Upper lobe of right lung (tissue), 1 donor: Measurements from ENCODE around the gene NOS1. TPM values are rescaled to one million over a fixed set of nuclear protein-coding genes. Genes with fewer than 3 reads are reported as not detected.

Experiments used
- ATAC-seq: fragments of 200-7000 bp; cut with Tn5 transposase; one replicate; pipeline ENCODE4 v1.9.1; 2020; ENCODE audit warnings: mild to moderate bottlenecking, moderate library complexity
- DNase-seq: peaks from one replicate; pipeline ENCODE4 v3.0.0-alpha.2; 2020
- H3K27ac ChIP-seq: fragments of 200-600 bp; one replicate; pipeline ENCODE4 v1.8.0; 2022
- H3K27me3 ChIP-seq: fragments of 200-600 bp; one replicate; pipeline ENCODE4 v1.8.0; 2022; ENCODE audit warnings: mild to moderate bottlenecking
- H3K36me3 ChIP-seq: fragments of 200-600 bp; one replicate; pipeline ENCODE4 v1.8.0; 2022
- H3K4me1 ChIP-seq: fragments of 200-600 bp; one replicate; pipeline ENCODE4 v1.8.0; 2022
- H3K4me3 ChIP-seq: fragments of 200-600 bp; one replicate; pipeline ENCODE4 v1.8.0; 2022; ENCODE audit warnings: mild to moderate bottlenecking
- H3K9me3 ChIP-seq: fragments of 200-600 bp; one replicate; pipeline ENCODE4 v1.8.0; 2022
- CTCF ChIP-seq: fragments of 200-600 bp; IDR thresholded peaks from one replicate; pipeline ENCODE4 v1.8.0; 2022; ENCODE audit warnings: antibody characterized with exemption
- intact Hi-C: fragments of 100-400 bp; cut with DNase I; formaldehyde crosslinking; loops from one replicate; pipeline ENCODE4 v1.11.0; 2022
- total RNA-seq: library from RNA; stranded (reverse); fragmentation: NEBNext Ultra II Directional; extraction: Animal tissue kit (Norgen Biotek cat#: 25700); gene quantifications from one replicate; pipeline ENCODE4 v1.2.1, GENCODE V29; 2021
- donor health status: DM: no; HTN: yes; CAD: no; lungs with severe emphysema.

NOS1 gene
- total RNA-seq, 1 donor from 2014 or later = 4.9 TPM

GRCh38 chr12:117300174-117300573 is 61.3 kb downstream of the NOS1 start:
- intact Hi-C loops = no loop called here
- Histone ChIP-seq H3K4me1 (no peaks in the 10 kb centered on the region), H3K27me3 (no peaks in the 10 kb centered on the region), H3K4me3 (no peak overlapping the region), H3K9me3 (no peaks in the 10 kb centered on the region), H3K27ac (no peak overlapping the region), H3K36me3 (no peaks in the 10 kb centered on the region)
- TF ChIP-seq CTCF = no peak
- DNase-seq (no peak), ATAC-seq (no peak)

- H3K4me3 ChIP-seq = no peak overlapping the region
- no peaks in the 10 kb centered on the region for H3K4me1 ChIP-seq
- ATAC-seq = no peak
- TF ChIP-seq CTCF = no peak
- no peaks in the 10 kb centered on the region for H3K36me3 ChIP-seq
- intact Hi-C loops = no loop called here
- H3K27ac ChIP-seq = no peak overlapping the region
- no peaks in the 10 kb centered on the region for H3K27me3 ChIP-seq
- no peak for DNase-seq
- H3K9me3 ChIP-seq = no peaks in the 10 kb centered on the region
Observed at GRCh38 chr12:117298648-117299225, 62.7 kb downstream of the NOS1 start.

GRCh38 chr12:117298191-117298590 is 63.2 kb downstream of the NOS1 start:
- TF ChIP-seq CTCF = no peak
- ATAC-seq (no peak), DNase-seq (no peak)
- no peaks in the 10 kb centered on the region for H3K36me3 ChIP-seq
- H3K27me3 ChIP-seq = no peaks in the 10 kb centered on the region
- intact Hi-C loops = no loop called here
- H3K4me1 ChIP-seq = no peaks in the 10 kb centered on the region
- H3K27ac ChIP-seq = no peak overlapping the region
- H3K9me3 ChIP-seq = no peaks in the 10 kb centered on the region
- H3K4me3 ChIP-seq = no peak overlapping the region

GRCh38 chr12:117294189-117294603 is 67.2 kb downstream of the NOS1 start:
- DNase-seq (no peak), ATAC-seq (no peak)
- no peak overlapping the region for H3K4me3 ChIP-seq
- no peak overlapping the region for H3K27ac ChIP-seq
- no peaks in the 10 kb centered on the region for H3K4me1 ChIP-seq
- no peaks in the 10 kb centered on the region for H3K9me3 ChIP-seq
- H3K27me3 ChIP-seq = peaks cover 5% of the 10 kb centered on the region
- H3K36me3 ChIP-seq = no peaks in the 10 kb centered on the region
- TF ChIP-seq CTCF = no peak
- intact Hi-C loops = no loop called here

- H3K27ac ChIP-seq = no peak overlapping the region
- intact Hi-C loops = no loop called here
Observed at GRCh38 chr12:117293510-117293909, 67.9 kb downstream of the NOS1 start.

More at GRCh38 chr12:117293510-117293909, 67.9 kb downstream of the NOS1 start:
- ATAC-seq (no peak), DNase-seq (no peak)
- no peak overlapping the region for H3K4me3 ChIP-seq
- H3K9me3 ChIP-seq = no peaks in the 10 kb centered on the region
- TF ChIP-seq CTCF = no peak
- H3K27me3 ChIP-seq = peaks cover 5% of the 10 kb centered on the region
- no peaks in the 10 kb centered on the region for H3K36me3 ChIP-seq
- no peaks in the 10 kb centered on the region for H3K4me1 ChIP-seq
